GM23248 (cell line): ENCODE measurements around the gene CST4.

Experiments used
- EZH2 ChIP-seq: fragments of 200-600 bp; sonication (generic); IDR thresholded peaks from 2 replicates; pipeline ENCODE4 v1.6.1; 2018; ENCODE audit warnings: antibody characterized with exemption, mild to moderate bottlenecking; ENCODE audit not compliant: insufficient read depth, poor library complexity, severe bottlenecking
- EZH2phosphoT487 ChIP-seq: fragments of 200-600 bp; sonication (generic); IDR thresholded peaks from 2 replicates; pipeline ENCODE4 v1.6.1; 2018; ENCODE audit warnings: antibody characterized with exemption, moderate library complexity, mild to moderate bottlenecking, low read depth; ENCODE audit not compliant: insufficient read depth

DNA sequence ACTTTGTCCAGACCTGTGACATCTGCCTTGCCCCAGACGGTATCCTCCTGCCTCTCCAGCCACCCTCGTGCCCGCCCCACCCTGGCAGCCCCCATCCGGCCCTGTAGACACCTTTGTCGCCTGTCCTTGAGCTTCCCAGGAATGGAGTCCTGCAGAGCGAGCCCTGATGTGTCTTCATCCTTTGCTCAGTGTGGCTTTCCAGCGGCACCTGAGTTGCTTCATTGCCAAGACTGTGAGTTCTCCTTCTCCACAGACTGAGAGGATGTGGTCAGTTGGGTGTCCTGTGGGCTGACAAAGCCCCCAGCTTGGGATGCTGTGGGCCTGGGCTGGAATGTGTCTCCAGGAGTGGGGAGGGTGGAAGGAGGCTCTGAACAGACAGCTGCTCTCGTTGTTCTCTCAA, 1.7 kb upstream of the CST4 start:
- TF ChIP-seq EZH2 (no peak), EZH2phosphoT487 (no peak)
